HepG2 (cell line): ENCODE results near the gene AHNAK. TPM values are rescaled to one million over a fixed set of nuclear protein-coding genes. Genes with fewer than 3 reads are reported as not detected.

ENCODE experiments used
- BRD4 ChIP-seq: sonication (generic); formaldehyde crosslinking; IDR thresholded peaks from 2 replicates; pipeline ENCODE4 v1.4.0; 2020; ENCODE audit warnings: missing genetic modification reagents
- CBFB ChIP-seq: sonication (generic); formaldehyde crosslinking; IDR thresholded peaks from 2 replicates; pipeline ENCODE4 v1.4.0; 2020; ENCODE audit warnings: missing genetic modification reagents
- CCAR2 ChIP-seq: fragments of 200-400 bp; formaldehyde crosslinking; optimal IDR thresholded peaks from 2 replicates; pipeline ENCODE3; 2018; ENCODE audit warnings: low read depth, mild to moderate bottlenecking, low read length, moderate library complexity
- CREB3 ChIP-seq: sonication (generic); formaldehyde crosslinking; IDR thresholded peaks from 2 replicates; pipeline ENCODE4 v1.5.0; 2020; ENCODE audit warnings: missing genetic modification reagents
- GATA4 ChIP-seq: sonication (generic); IDR thresholded peaks from 2 replicates; pipeline ENCODE4 v1.6.1; 2016; ENCODE audit warnings: antibody characterized with exemption, low read depth, borderline replicate concordance
- GLMP ChIP-seq: sonication (generic); formaldehyde crosslinking; IDR thresholded peaks from 2 replicates; pipeline ENCODE4 v1.9.0; 2021; ENCODE audit warnings: missing genetic modification reagents, mild to moderate bottlenecking, borderline replicate concordance
- MAX ChIP-seq: IDR thresholded peaks from 2 replicates; pipeline ENCODE4 v1.6.1; 2012; ENCODE audit warnings: inconsistent platforms
- NR2F6 ChIP-seq, 2 experiments: IDR thresholded peaks; 2 replicates each; pipeline ENCODE4 v1.6.1; 2016; ENCODE audit warnings: antibody characterized with exemption in 1 of 2, mild to moderate bottlenecking in 1 of 2
- POLR2AphosphoS5 ChIP-seq: IDR thresholded peaks from 2 replicates; pipeline ENCODE4 v1.6.1; 2012; ENCODE audit warnings: low read depth, low read length
- PTBP1 ChIP-seq: fragments of 200-400 bp; formaldehyde crosslinking; IDR thresholded peaks from 2 replicates; pipeline ENCODE4 v1.6.1; 2018; ENCODE audit warnings: low read length, low read depth; ENCODE audit not compliant: poor library complexity, severe bottlenecking
- RFX5 ChIP-seq: IDR thresholded peaks from 2 replicates; pipeline ENCODE4 v1.6.1; 2011; ENCODE audit warnings: low read depth, low read length, improper control_type of control experiment
- SUZ12 ChIP-seq: fragments of 150-350 bp; IDR thresholded peaks from 2 replicates; pipeline ENCODE4 v1.6.1; 2014; ENCODE audit warnings: low read depth, low read length
- UBTF ChIP-seq: sonication (generic); formaldehyde crosslinking; IDR thresholded peaks from 2 replicates; pipeline ENCODE4 v1.4.0; 2020; ENCODE audit warnings: mild to moderate bottlenecking, missing genetic modification reagents
- ZKSCAN5 ChIP-seq: sonication (generic); formaldehyde crosslinking; IDR thresholded peaks from 2 replicates; pipeline ENCODE4 v1.5.1; 2020; ENCODE audit warnings: mild to moderate bottlenecking, missing genetic modification reagents
- ZNF18 ChIP-seq: sonication (generic); formaldehyde crosslinking; IDR thresholded peaks from 2 replicates; pipeline ENCODE4 v1.8.0; 2022; ENCODE audit warnings: mild to moderate bottlenecking, missing genetic modification reagents; ENCODE audit not compliant: insufficient replicate concordance
- ZNF30 ChIP-seq: sonication (generic); formaldehyde crosslinking; IDR thresholded peaks from 2 replicates; pipeline ENCODE4 v1.5.0; 2020; ENCODE audit warnings: mild to moderate bottlenecking, missing genetic modification reagents
- ZNF354B ChIP-seq: sonication (generic); formaldehyde crosslinking; IDR thresholded peaks from 2 replicates; pipeline ENCODE4 v1.8.0; 2022; ENCODE audit warnings: mild to moderate bottlenecking, missing genetic modification reagents
- ZNF530 ChIP-seq: sonication (generic); formaldehyde crosslinking; IDR thresholded peaks from 2 replicates; pipeline ENCODE4 v1.5.0; 2020; ENCODE audit warnings: low read depth, mild to moderate bottlenecking, missing genetic modification reagents
- ZNF607 ChIP-seq: sonication (generic); formaldehyde crosslinking; IDR thresholded peaks from 2 replicates; pipeline ENCODE4 v1.5.1; 2020; ENCODE audit warnings: missing genetic modification reagents, mild to moderate bottlenecking, borderline replicate concordance
- ZNF616 ChIP-seq: sonication (generic); formaldehyde crosslinking; IDR thresholded peaks from 2 replicates; pipeline ENCODE4 v1.5.0; 2020; ENCODE audit warnings: low read depth, mild to moderate bottlenecking, missing genetic modification reagents
- ZNF674 ChIP-seq: sonication (generic); formaldehyde crosslinking; IDR thresholded peaks from 2 replicates; pipeline ENCODE4 v1.5.0; 2020; ENCODE audit warnings: low read depth, mild to moderate bottlenecking, missing genetic modification reagents
- ZNF678 ChIP-seq: sonication (generic); formaldehyde crosslinking; IDR thresholded peaks from 2 replicates; pipeline ENCODE4 v1.4.0; 2020; ENCODE audit warnings: mild to moderate bottlenecking, missing genetic modification reagents
- ZNF777 ChIP-seq: sonication (generic); formaldehyde crosslinking; IDR thresholded peaks from 2 replicates; pipeline ENCODE4 v1.4.0; 2020; ENCODE audit warnings: missing genetic modification reagents
- ZNF790 ChIP-seq: sonication (generic); formaldehyde crosslinking; IDR thresholded peaks from 2 replicates; pipeline ENCODE4 v1.8.0; 2022; ENCODE audit warnings: missing genetic modification reagents, mild to moderate bottlenecking, borderline replicate concordance
- ZNF792 ChIP-seq: IDR thresholded peaks from 2 replicates; pipeline ENCODE4 v1.6.1; 2016
- polyA plus RNA-seq, 8 experiments: library from polyadenylated mRNA; depleted of rRNA in 3 of 8; stranded (reverse) in 7 of 8; unstranded in 1 of 8; fragments of >200 nt; fragmentation: Illumina TruSeq in 4 of 8; extraction: Trizol in 4 of 8; gene quantifications; 2 replicates each; pipeline versions ENCODE4 v1.2.1 to v1.2.3, GENCODE V29; 2011 to 2016; ENCODE audit warnings: low read depth in 4 of 8, missing spikeins in 1 of 8, mixed read lengths in 1 of 8; ENCODE audit not compliant: insufficient read depth in 1 of 8
- total RNA-seq, 5 experiments: library from RNA; depleted of rRNA; stranded (reverse); fragments of >200 nt; fragmentation: Illumina TruSeq; extraction: Trizol; gene quantifications; 2 replicates each; pipeline ENCODE4 v1.2.3, GENCODE V29; 2016; ENCODE audit warnings: low read depth in 1 of 5

The AHNAK gene
- total and polyA plus RNA-seq, 2 of the 13 experiments (the other 11 are each of a cell fraction or from before 2014, with no cell fraction given) = 23.4 to 25.0 TPM

GRCh38 chr11:62591448-62592145, 45.0 kb upstream of the AHNAK start, which contains the start of gene TUT1 (continued):
- TF ChIP-seq GLMP (CRISPR knock-in tag) = no peak
- peak; percentile 10; the same call in 1 of the 2 replicates for TF ChIP-seq ZNF607 (CRISPR knock-in tag)
- peak; percentile 97 for TF ChIP-seq POLR2AphosphoS5
- TF ChIP-seq ZNF30 (CRISPR knock-in tag) = no peak
- peak; percentile 90 for TF ChIP-seq CCAR2
- TF ChIP-seq NR2F6 (IDR thresholded peaks at IDR 0.05) = peak; percentile 53; the same call in 1 of the 2 replicates
- peak; percentile 56; the same call in 1 of the 2 replicates for TF ChIP-seq NR2F6 (CRISPR knock-in tag; IDR thresholded peaks at IDR 0.05)
- TF ChIP-seq UBTF (CRISPR knock-in tag) = peak; percentile 90
- peak; percentile 75; the same call in 1 of the 2 replicates for TF ChIP-seq RFX5
- TF ChIP-seq ZNF530 (CRISPR knock-in tag) = no peak
- no peak for TF ChIP-seq PTBP1
- TF ChIP-seq ZNF777 (CRISPR knock-in tag) = peak; percentile 36; the same call in 1 of the 2 replicates
- no peak for TF ChIP-seq ZKSCAN5 (CRISPR knock-in tag)
- TF ChIP-seq MAX = peak; percentile 72
- TF ChIP-seq ZNF354B (CRISPR knock-in tag) = 0 out of 2 replicates have a peak, but pooled peaks have one; percentile 83
- no peak for TF ChIP-seq CREB3 (CRISPR knock-in tag)
- no peak; the same call in 1 of the 2 replicates for TF ChIP-seq ZNF616 (CRISPR knock-in tag)
- peak; percentile 93 for TF ChIP-seq ZNF792 (CRISPR knock-in tag)
- TF ChIP-seq CBFB (CRISPR knock-in tag) = peak; percentile 83
- TF ChIP-seq ZNF674 (CRISPR knock-in tag) = no peak
- TF ChIP-seq ZNF18 (CRISPR knock-in tag) = no peak
- TF ChIP-seq GATA4 = peak; percentile 68; the same call in 1 of the 2 replicates
- TF ChIP-seq ZNF678 = no peak
- no peak for TF ChIP-seq ZNF790 (CRISPR knock-in tag)
- TF ChIP-seq BRD4 (CRISPR knock-in tag) = no peak; the same call in 1 of the 2 replicates
- no peak for TF ChIP-seq SUZ12
